Lower leg skin (tissue), 3 donors: Measurements from ENCODE around the gene NPLOC4.

ENCODE experiments used
- POLR2A ChIP-seq, 2 donors: fragments of 450-650 bp; IDR thresholded peaks; one replicate each; pipeline ENCODE4 v1.6.1; 2016 to 2017; ENCODE audit warnings: antibody characterized with exemption in 2 of 2, mild to moderate bottlenecking in 1 of 2, moderate library complexity in 1 of 2
- TF ChIP-seq, protein P1 (sequence below), 3 donors: fragments of 450-650 bp; IDR thresholded peaks; one replicate each; pipeline ENCODE4 v1.5.1; 2016; ENCODE audit warnings: antibody characterized with exemption in 3 of 3, mild to moderate bottlenecking in 3 of 3, moderate library complexity in 2 of 3

DNA sequence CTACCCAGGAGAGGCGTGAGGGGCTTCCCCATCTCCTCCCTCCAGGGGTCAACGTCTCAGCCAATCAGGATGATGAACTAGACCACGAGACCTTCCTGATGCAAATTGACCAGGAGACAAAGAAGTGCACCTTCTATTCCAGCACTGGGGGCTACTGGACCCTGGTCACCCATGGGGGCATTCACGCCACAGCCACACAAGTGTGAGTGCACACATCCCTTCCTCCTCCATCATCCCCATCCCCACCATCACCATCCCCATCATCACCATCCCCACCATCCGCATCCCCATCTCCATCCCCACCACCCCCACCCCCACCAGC, 101.9 kb downstream of the NPLOC4 start:
- no peak for TF ChIP-seq POLR2A (IDR thresholded peaks at IDR 0.05)
- TF ChIP-seq, protein P1, sequence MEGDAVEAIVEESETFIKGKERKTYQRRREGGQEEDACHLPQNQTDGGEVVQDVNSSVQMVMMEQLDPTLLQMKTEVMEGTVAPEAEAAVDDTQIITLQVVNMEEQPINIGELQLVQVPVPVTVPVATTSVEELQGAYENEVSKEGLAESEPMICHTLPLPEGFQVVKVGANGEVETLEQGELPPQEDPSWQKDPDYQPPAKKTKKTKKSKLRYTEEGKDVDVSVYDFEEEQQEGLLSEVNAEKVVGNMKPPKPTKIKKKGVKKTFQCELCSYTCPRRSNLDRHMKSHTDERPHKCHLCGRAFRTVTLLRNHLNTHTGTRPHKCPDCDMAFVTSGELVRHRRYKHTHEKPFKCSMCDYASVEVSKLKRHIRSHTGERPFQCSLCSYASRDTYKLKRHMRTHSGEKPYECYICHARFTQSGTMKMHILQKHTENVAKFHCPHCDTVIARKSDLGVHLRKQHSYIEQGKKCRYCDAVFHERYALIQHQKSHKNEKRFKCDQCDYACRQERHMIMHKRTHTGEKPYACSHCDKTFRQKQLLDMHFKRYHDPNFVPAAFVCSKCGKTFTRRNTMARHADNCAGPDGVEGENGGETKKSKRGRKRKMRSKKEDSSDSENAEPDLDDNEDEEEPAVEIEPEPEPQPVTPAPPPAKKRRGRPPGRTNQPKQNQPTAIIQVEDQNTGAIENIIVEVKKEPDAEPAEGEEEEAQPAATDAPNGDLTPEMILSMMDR (IDR thresholded peaks at IDR 0.05) = no peak
